Nephron (organoid): ENCODE data around the gene SMYD3.
A peak's percentile ranks its signal among the peaks of the same experiment; 100 is the strongest.

Source experiments
- H3K27ac Mint-ChIP-seq, 3 experiments: 2 replicates each; pipeline ENCODE4 v1.8.0; 2020; ENCODE audit warnings: mixed read lengths in 3 of 3, mild to moderate bottlenecking in 2 of 3, moderate library complexity in 1 of 3
- H3K27me3 Mint-ChIP-seq: 2 replicates; pipeline ENCODE4 v1.8.0; 2021; ENCODE audit warnings: low read depth, mild to moderate bottlenecking, moderate library complexity, mixed read lengths
- H3K36me3 Mint-ChIP-seq: 2 replicates; pipeline ENCODE4 v1.8.0; 2020; ENCODE audit warnings: low read depth, mixed read lengths
- H3K4me1 Mint-ChIP-seq: 2 replicates; pipeline ENCODE4 v1.8.0; 2020; ENCODE audit warnings: mixed read lengths
- H3K4me3 Mint-ChIP-seq, 3 experiments: 2 replicates each; pipeline ENCODE4 v1.8.0; 2020; ENCODE audit warnings: mild to moderate bottlenecking in 3 of 3, mixed read lengths in 3 of 3, moderate library complexity in 2 of 3
- H3K9me3 Mint-ChIP-seq: 2 replicates; pipeline ENCODE4 v1.8.0; 2020; ENCODE audit warnings: mixed read lengths
- CTCF ChIP-seq, 3 experiments: fragments of 200-600 bp; sonication (generic); IDR thresholded peaks; one replicate each; pipeline ENCODE4 v1.5.0; 2021; ENCODE audit warnings: antibody characterized with exemption in 3 of 3; ENCODE audit not compliant: unreplicated experiment in 3 of 3

The SMYD3 gene

GRCh38 chr1:246479061-246479460 is 28.0 kb downstream of the SMYD3 start:
- H3K4me3 Mint-ChIP-seq = no peak overlapping the region
- H3K27ac Mint-ChIP-seq = no peak overlapping the region
- H3K27me3 Mint-ChIP-seq = no peaks in the 10 kb centered on the region
- H3K4me1 Mint-ChIP-seq = peaks cover 10% of the 10 kb centered on the region
- no peaks in the 10 kb centered on the region for H3K36me3 Mint-ChIP-seq
- no peak for TF ChIP-seq CTCF (IDR thresholded peaks at IDR 0.05; ENCODE audit: unreplicated experiment in 3 of 3)
- H3K9me3 Mint-ChIP-seq = no peaks in the 10 kb centered on the region

GRCh38 chr1:246477634-246478033 is 29.4 kb downstream of the SMYD3 start:
- no peak for TF ChIP-seq CTCF (IDR thresholded peaks at IDR 0.05; ENCODE audit: unreplicated experiment in 3 of 3)
- no peaks in the 10 kb centered on the region for H3K27me3 Mint-ChIP-seq
- H3K4me3 Mint-ChIP-seq = no peak overlapping the region
- no peaks in the 10 kb centered on the region for H3K36me3 Mint-ChIP-seq
- no peak overlapping the region for H3K27ac Mint-ChIP-seq
- H3K4me1 Mint-ChIP-seq = peaks cover under 1% of the 10 kb centered on the region
- no peaks in the 10 kb centered on the region for H3K9me3 Mint-ChIP-seq

GRCh38 chr1:246476771-246477170 is 30.3 kb downstream of the SMYD3 start:
- H3K36me3 Mint-ChIP-seq = no peaks in the 10 kb centered on the region
- H3K9me3 Mint-ChIP-seq = no peaks in the 10 kb centered on the region
- H3K27me3 Mint-ChIP-seq = no peaks in the 10 kb centered on the region
- H3K4me1 Mint-ChIP-seq = no peaks in the 10 kb centered on the region
- no peak overlapping the region for H3K27ac Mint-ChIP-seq
- no peak overlapping the region for H3K4me3 Mint-ChIP-seq
- TF ChIP-seq CTCF (IDR thresholded peaks at IDR 0.05; ENCODE audit: unreplicated experiment in 3 of 3) = no peak

- Mint-ChIP-seq H3K9me3 (no peaks in the 10 kb centered on the region), H3K27ac (peak overlapping the region in 1 of 3 experiments; percentile 20), H3K4me1 (no peaks in the 10 kb centered on the region), H3K36me3 (no peaks in the 10 kb centered on the region), H3K4me3 (no peak overlapping the region), H3K27me3 (peaks cover 4% of the 10 kb centered on the region)
- TF ChIP-seq CTCF (IDR thresholded peaks at IDR 0.05; ENCODE audit: unreplicated experiment in 3 of 3) = no peak
These were observed 35.4 kb downstream of the SMYD3 start for GRCh38 chr1:246471688-246472087.

GRCh38 chr1:246470585-246470984 is 36.5 kb downstream of the SMYD3 start:
- peaks cover 4% of the 10 kb centered on the region for H3K27me3 Mint-ChIP-seq
- no peaks in the 10 kb centered on the region for H3K9me3 Mint-ChIP-seq
- H3K36me3 Mint-ChIP-seq = no peaks in the 10 kb centered on the region
- no peak overlapping the region for H3K27ac Mint-ChIP-seq
- no peaks in the 10 kb centered on the region for H3K4me1 Mint-ChIP-seq
- H3K4me3 Mint-ChIP-seq = no peak overlapping the region
- TF ChIP-seq CTCF (IDR thresholded peaks at IDR 0.05; ENCODE audit: unreplicated experiment in 3 of 3) = no peak

- Mint-ChIP-seq H3K27ac (no peak overlapping the region), H3K4me1 (peaks cover 2% of the 10 kb centered on the region), H3K36me3 (peaks cover 6% of the 10 kb centered on the region)
These were observed 44.1 kb downstream of the SMYD3 start for GRCh38 chr1:246462986-246463385.

More at GRCh38 chr1:246462986-246463385, 44.1 kb downstream of the SMYD3 start:
- Mint-ChIP-seq H3K9me3 (no peaks in the 10 kb centered on the region), H3K4me3 (no peak overlapping the region), H3K27me3 (peaks cover 3% of the 10 kb centered on the region)
- no peak for TF ChIP-seq CTCF (IDR thresholded peaks at IDR 0.05; ENCODE audit: unreplicated experiment in 3 of 3)
